ENCODE measurements around the gene TMEM183A. TPM values are rescaled to one million over a fixed set of nuclear protein-coding genes. Genes with fewer than 3 reads are reported as not detected.

Gene TMEM183A
- total RNA-seq, 3 donors from 2014 or later: 85.9 to 113 (median 94.1) TPM

DNA sequence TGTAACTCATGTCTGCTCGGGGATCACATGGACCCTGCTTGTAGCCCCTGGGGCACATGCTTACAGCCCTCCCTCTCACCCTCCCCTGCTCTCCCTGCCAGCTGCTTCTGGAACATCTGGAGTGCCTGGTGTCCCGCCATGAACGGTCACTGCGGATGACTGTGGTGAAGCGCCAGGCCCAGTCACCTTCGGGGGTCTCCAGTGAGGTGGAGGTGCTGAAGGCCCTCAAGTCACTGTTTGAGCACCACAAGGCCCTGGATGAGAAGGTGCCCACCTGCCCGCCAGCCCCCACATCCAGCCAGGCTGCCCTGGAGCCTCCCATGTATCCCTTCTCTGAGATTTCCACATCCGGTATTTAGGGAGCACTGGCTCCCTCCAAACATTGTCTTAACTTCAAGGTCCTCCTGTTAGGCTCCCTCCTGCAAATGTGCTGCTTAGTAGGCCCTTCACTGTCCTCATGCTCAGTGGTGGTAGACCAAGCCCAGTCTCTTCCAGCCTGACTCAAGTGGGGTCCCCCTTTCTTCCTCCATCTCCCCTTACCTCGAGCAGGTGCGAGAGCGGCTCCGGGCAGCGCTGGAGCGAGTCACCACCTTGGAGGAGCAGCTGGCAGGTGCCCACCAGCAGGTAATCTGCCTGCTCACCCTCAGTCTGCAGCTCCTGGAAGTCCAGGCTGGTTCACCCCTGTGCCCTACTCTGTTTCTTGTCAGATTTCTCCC, 36.8 kb downstream of the TMEM183A start:
- TF ChIP-seq POLR2A (IDR thresholded peaks at IDR 0.05) (no peak), POLR2AphosphoS5 (IDR thresholded peaks at IDR 0.05) (no peak)
- TF ChIP-seq, protein P1, sequence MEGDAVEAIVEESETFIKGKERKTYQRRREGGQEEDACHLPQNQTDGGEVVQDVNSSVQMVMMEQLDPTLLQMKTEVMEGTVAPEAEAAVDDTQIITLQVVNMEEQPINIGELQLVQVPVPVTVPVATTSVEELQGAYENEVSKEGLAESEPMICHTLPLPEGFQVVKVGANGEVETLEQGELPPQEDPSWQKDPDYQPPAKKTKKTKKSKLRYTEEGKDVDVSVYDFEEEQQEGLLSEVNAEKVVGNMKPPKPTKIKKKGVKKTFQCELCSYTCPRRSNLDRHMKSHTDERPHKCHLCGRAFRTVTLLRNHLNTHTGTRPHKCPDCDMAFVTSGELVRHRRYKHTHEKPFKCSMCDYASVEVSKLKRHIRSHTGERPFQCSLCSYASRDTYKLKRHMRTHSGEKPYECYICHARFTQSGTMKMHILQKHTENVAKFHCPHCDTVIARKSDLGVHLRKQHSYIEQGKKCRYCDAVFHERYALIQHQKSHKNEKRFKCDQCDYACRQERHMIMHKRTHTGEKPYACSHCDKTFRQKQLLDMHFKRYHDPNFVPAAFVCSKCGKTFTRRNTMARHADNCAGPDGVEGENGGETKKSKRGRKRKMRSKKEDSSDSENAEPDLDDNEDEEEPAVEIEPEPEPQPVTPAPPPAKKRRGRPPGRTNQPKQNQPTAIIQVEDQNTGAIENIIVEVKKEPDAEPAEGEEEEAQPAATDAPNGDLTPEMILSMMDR (IDR thresholded peaks at IDR 0.05): no peak
- intact Hi-C loops (cut with DNase I; ENCODE audit: low total_unique reads): no loop called here
- Histone ChIP-seq H3K4me3 (no peak overlapping the region), H3K27me3 (no peaks in the 10 kb centered on the region), H3K4me1 (no peaks in the 10 kb centered on the region), H3K9me3 (no peaks in the 10 kb centered on the region), H3K36me3 (no peaks in the 10 kb centered on the region), H3K27ac (no peak overlapping the region)
- no peak for DNase-seq (ENCODE audit: low spot score in 2 of 2)

DNA sequence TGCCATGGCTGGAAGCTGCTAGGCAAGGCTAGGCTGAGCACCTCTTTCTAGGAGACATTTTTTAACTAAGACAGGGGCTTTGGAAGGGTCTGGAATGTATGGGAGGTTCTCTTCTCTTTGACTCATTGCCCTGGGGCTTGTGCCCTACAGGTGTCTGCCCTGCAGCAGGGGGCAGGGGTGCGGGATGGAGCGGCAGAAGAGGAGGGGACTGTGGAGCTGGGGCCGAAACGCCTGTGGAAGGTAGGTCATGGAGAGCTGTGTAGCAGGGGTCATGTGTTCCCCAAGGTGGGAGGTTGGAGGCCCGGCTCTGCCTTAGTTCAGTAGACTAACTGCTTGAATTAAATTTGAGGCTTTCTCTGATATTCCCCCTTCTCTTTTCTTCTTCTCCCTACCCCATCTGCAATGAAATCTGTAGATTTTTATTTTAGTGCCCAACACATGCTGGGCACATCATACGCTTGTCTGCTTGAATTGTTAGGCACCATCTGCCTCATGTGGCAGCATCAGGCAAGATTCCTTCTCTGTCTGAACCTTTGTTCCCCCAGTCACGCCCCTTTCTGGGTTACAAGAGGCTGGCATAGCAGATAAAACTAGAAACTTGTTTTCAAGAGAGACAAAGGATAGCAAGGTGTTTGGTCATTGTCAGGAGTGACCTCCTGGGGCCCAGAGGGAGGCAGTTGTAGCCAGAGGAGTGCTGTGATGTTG, 37.5 kb downstream of the TMEM183A start:
- intact Hi-C loops (cut with DNase I; ENCODE audit: low total_unique reads): no loop called here
- no peak overlapping the region for H3K4me3 ChIP-seq

GRCh38 chr1:203045336-203045735, 38.2 kb downstream of the TMEM183A start:
- H3K27ac ChIP-seq: no peak overlapping the region
- no peaks in the 10 kb centered on the region for H3K9me3 ChIP-seq
- intact Hi-C loops (cut with DNase I; ENCODE audit: low total_unique reads): no loop called here
- TF ChIP-seq POLR2AphosphoS5 (IDR thresholded peaks at IDR 0.05) (no peak), POLR2A (IDR thresholded peaks at IDR 0.05) (no peak)
- TF ChIP-seq, protein P1 (IDR thresholded peaks at IDR 0.05): no peak
- no peaks in the 10 kb centered on the region for H3K27me3 ChIP-seq
- no peaks in the 10 kb centered on the region for H3K36me3 ChIP-seq
- no peak for DNase-seq (ENCODE audit: low spot score in 2 of 2)
- H3K4me3 ChIP-seq: no peak overlapping the region
- H3K4me1 ChIP-seq: no peaks in the 10 kb centered on the region

More for the DNA sequence above, 37.5 kb downstream of the TMEM183A start:
- H3K9me3 ChIP-seq: no peaks in the 10 kb centered on the region
- H3K27ac ChIP-seq: no peak overlapping the region
- H3K36me3 ChIP-seq: no peaks in the 10 kb centered on the region
- no peaks in the 10 kb centered on the region for H3K4me1 ChIP-seq
- no peaks in the 10 kb centered on the region for H3K27me3 ChIP-seq
- DNase-seq (ENCODE audit: low spot score in 2 of 2): no peak
- no peak for TF ChIP-seq POLR2AphosphoS5 (IDR thresholded peaks at IDR 0.05)
- TF ChIP-seq POLR2A (IDR thresholded peaks at IDR 0.05): no peak
- TF ChIP-seq, protein P1 (IDR thresholded peaks at IDR 0.05): no peak

GRCh38 chr1:203045821-203046594, 38.8 kb downstream of the TMEM183A start:
- Histone ChIP-seq H3K9me3 (no peaks in the 10 kb centered on the region), H3K36me3 (no peaks in the 10 kb centered on the region), H3K4me3 (no peak overlapping the region), H3K27me3 (no peaks in the 10 kb centered on the region), H3K4me1 (no peaks in the 10 kb centered on the region), H3K27ac (no peak overlapping the region)
- no peak for DNase-seq (ENCODE audit: low spot score in 2 of 2)
- intact Hi-C loops (cut with DNase I; ENCODE audit: low total_unique reads): no loop called here
- TF ChIP-seq POLR2AphosphoS5 (IDR thresholded peaks at IDR 0.05) (no peak), POLR2A (IDR thresholded peaks at IDR 0.05) (no peak)
- TF ChIP-seq, protein P1 (IDR thresholded peaks at IDR 0.05): no peak

Data from breast epithelium (tissue), 4 donors.